Small intestine (tissue), 7 donors: ENCODE results near the gene KIFC1. TPM values are rescaled to one million over a fixed set of nuclear protein-coding genes. Genes with fewer than 3 reads are reported as not detected.

Experiments used
- DNase-seq, 2 donors: peaks; one replicate each; pipeline versions ENCODE4 v3.0.0 to v3.0.0-alpha.2; 2013
- FAIRE-seq: peaks from 2 replicates; lab custom pipeline; 2012; peaks lifted over from hg19 to GRCh38; lab: Jason Lieb, UNC
- H3K27ac ChIP-seq, 3 donors: one replicate each; pipeline ENCODE4 v1.5.1; 2013; ENCODE audit warnings: low read length in 2 of 3, mild to moderate bottlenecking in 2 of 3, control low read depth in 1 of 3, inconsistent platforms in 1 of 3, low read depth in 1 of 3, moderate library complexity in 1 of 3
- H3K27me3 ChIP-seq, 3 donors: one replicate each; pipeline ENCODE4 v1.6.1; 2013; ENCODE audit warnings: low read length in 3 of 3, inconsistent platforms in 1 of 3; ENCODE audit not compliant: control insufficient read depth in 3 of 3, insufficient read depth in 3 of 3
- H3K36me3 ChIP-seq, 3 donors: one replicate each; pipeline ENCODE4 v1.6.1; 2013; ENCODE audit warnings: low read length in 3 of 3, inconsistent platforms in 1 of 3, low read depth in 1 of 3, mild to moderate bottlenecking in 1 of 3, moderate library complexity in 1 of 3; ENCODE audit not compliant: control insufficient read depth in 3 of 3, insufficient read depth in 2 of 3
- H3K4me1 ChIP-seq, 3 donors: one replicate each; pipeline ENCODE4 v1.6.1; 2013; ENCODE audit warnings: low read length in 2 of 3, inconsistent platforms in 1 of 3, low read depth in 1 of 3, mild to moderate bottlenecking in 1 of 3, moderate library complexity in 1 of 3; ENCODE audit not compliant: control insufficient read depth in 3 of 3, insufficient read depth in 2 of 3
- H3K4me3 ChIP-seq, 3 donors: one replicate each; pipeline ENCODE4 v1.5.1; 2013; ENCODE audit warnings: low read length in 3 of 3, control low read depth in 1 of 3, inconsistent platforms in 1 of 3, low read depth in 1 of 3, mild to moderate bottlenecking in 1 of 3, moderate library complexity in 1 of 3
- H3K9me3 ChIP-seq, 2 donors: one replicate each; pipeline ENCODE4 v1.6.1; 2013; ENCODE audit warnings: low read depth in 1 of 2, low read length in 1 of 2; ENCODE audit not compliant: control insufficient read depth in 2 of 2, insufficient read depth in 1 of 2
- WGBS, 3 donors: extraction: QIAGEN DNeasy Blood & Tissue Kit; methylation state at CpG; one replicate each; pipeline ENCODE4 v1.1.7; 2013; 5-methylcytosine and 5-hydroxymethylcytosine counted together
- polyA plus RNA-seq, 4 donors: library from polyadenylated mRNA; stranded (reverse) in 3 of 4; unstranded in 1 of 4; fragments of 200-250 nt in 3 of 4; fragments of 120-200 nt in 1 of 4; gene quantifications; one replicate each; pipeline versions ENCODE4 v1.2.1 to v1.2.3, GENCODE V29; 2013
- donor health status: healthy with polysubstance abuse.
- donor health status: control.
- donor health status: control.
- donor health status: Bipolar disorder and iron deficiency.
- donor health status: healthy.

Gene KIFC1
- polyA plus RNA-seq, 4 donors = 3.1 to 23.2 (median 10.7) TPM

DNA sequence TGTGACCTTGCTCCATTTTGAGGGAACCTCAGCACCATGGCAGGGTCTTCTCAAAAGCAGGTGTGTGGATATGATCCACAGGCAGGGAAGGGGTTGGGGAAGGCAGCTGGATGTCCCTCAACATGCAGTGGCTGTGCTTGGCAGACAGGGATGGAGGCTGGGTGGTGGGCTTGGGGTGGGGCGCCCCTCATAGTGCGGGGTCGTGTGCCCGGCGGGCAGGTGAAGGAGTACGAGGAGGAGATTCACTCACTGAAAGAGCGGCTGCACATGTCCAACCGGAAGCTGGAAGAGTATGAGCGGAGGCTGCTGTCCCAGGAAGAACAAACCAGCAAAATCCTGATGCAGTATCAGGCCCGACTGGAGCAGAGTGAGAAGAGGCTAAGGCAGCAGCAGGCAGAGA is 54.7 kb downstream of the KIFC1 start:
- H3K27me3 ChIP-seq = no peaks in the 10 kb centered on the region
- DNase-seq (no peak), FAIRE-seq (no peak)
- H3K27ac ChIP-seq = no peak overlapping the region
- WGBS, 3 donors = 89 to 94% (median 91%) methylated on average over 10 of the region's 10 CpGs
- H3K4me3 ChIP-seq = no peak overlapping the region
- no peaks in the 10 kb centered on the region for H3K4me1 ChIP-seq
- H3K9me3 ChIP-seq = no peaks in the 10 kb centered on the region
- H3K36me3 ChIP-seq = peaks cover 0 to 66% (median 0%) of the 10 kb centered on the region in 3 donors

- no peak for DNase-seq
- H3K36me3 ChIP-seq = peaks cover 0 to 44% (median 0%) of the 10 kb centered on the region in 3 donors
- WGBS, 3 donors = 73 to 85% (median 83%) methylated on average over 3 of the region's 3 CpGs
- H3K27me3 ChIP-seq = no peaks in the 10 kb centered on the region
- no peak for FAIRE-seq
- H3K4me3 ChIP-seq = no peak overlapping the region
- no peak overlapping the region for H3K27ac ChIP-seq
- H3K4me1 ChIP-seq = peaks cover 0 to 10% (median 3%) of the 10 kb centered on the region in 3 donors
- no peaks in the 10 kb centered on the region for H3K9me3 ChIP-seq
These were observed 58.8 kb downstream of the KIFC1 start for GRCh38 chr6:33450434-33450833.

DNA sequence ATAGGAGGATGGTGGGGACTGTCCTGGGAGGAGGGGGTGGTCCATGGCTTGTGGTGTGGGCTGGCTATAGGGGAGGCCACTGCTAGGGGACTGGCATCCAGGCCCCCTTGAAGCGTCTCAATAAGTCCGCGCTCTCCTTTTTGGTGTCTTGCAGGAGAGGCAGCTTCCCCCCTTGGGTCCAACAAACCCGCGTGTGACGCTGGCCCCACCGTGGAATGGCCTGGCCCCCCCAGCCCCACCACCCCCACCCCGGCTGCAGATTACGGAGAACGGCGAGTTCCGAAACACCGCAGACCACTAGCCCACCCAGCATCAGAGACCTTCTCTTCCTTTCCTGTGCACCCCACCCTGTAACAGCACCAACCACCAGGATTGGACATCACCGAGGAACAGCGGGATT is 60.0 kb downstream of the KIFC1 start:
- 91 to 99% (median 96%) methylated on average over 6 to 15 of the region's 15 CpGs for WGBS, 3 donors
- H3K36me3 ChIP-seq = peaks cover 0 to 49% (median 0%) of the 10 kb centered on the region in 3 donors
- H3K4me1 ChIP-seq = peaks cover 0 to 10% (median 3%) of the 10 kb centered on the region in 3 donors
- no peak overlapping the region for H3K4me3 ChIP-seq
- no peaks in the 10 kb centered on the region for H3K9me3 ChIP-seq
- no peak for DNase-seq
- FAIRE-seq = no peak
- H3K27ac ChIP-seq = no peak overlapping the region
- H3K27me3 ChIP-seq = no peaks in the 10 kb centered on the region

- no peak overlapping the region for H3K27ac ChIP-seq
- H3K36me3 ChIP-seq = peaks cover 0 to 42% (median 0%) of the 10 kb centered on the region in 3 donors
- FAIRE-seq (no peak), DNase-seq (no peak)
- H3K27me3 ChIP-seq = no peaks in the 10 kb centered on the region
- peaks cover 0 to 10% (median 3%) of the 10 kb centered on the region in 3 donors for H3K4me1 ChIP-seq
- no peaks in the 10 kb centered on the region for H3K9me3 ChIP-seq
- no peak overlapping the region for H3K4me3 ChIP-seq
- 86 to 93% (median 86%) methylated on average over 4 of the region's 4 CpGs for WGBS, 3 donors
These were observed 60.9 kb downstream of the KIFC1 start for GRCh38 chr6:33452496-33452895.

- DNase-seq = no peak
- FAIRE-seq = no peak
- Histone ChIP-seq H3K4me3 (peak overlapping the region; percentile 55 to 89 (median 71)), H3K27ac (peak overlapping the region in 2 of 3 donors; percentile 41 to 57), H3K27me3 (no peaks in the 10 kb centered on the region), H3K9me3 (no peaks in the 10 kb centered on the region), H3K4me1 (peaks cover 0 to 10% (median 3%) of the 10 kb centered on the region in 3 donors), H3K36me3 (peaks cover 0 to 32% (median 0%) of the 10 kb centered on the region in 3 donors)
- WGBS, 3 donors = 0 to 2% (median 0%) methylated on average over 12 of the region's 12 CpGs
These were observed 61.9 kb downstream of the KIFC1 start for GRCh38 chr6:33453393-33454008.

DNA sequence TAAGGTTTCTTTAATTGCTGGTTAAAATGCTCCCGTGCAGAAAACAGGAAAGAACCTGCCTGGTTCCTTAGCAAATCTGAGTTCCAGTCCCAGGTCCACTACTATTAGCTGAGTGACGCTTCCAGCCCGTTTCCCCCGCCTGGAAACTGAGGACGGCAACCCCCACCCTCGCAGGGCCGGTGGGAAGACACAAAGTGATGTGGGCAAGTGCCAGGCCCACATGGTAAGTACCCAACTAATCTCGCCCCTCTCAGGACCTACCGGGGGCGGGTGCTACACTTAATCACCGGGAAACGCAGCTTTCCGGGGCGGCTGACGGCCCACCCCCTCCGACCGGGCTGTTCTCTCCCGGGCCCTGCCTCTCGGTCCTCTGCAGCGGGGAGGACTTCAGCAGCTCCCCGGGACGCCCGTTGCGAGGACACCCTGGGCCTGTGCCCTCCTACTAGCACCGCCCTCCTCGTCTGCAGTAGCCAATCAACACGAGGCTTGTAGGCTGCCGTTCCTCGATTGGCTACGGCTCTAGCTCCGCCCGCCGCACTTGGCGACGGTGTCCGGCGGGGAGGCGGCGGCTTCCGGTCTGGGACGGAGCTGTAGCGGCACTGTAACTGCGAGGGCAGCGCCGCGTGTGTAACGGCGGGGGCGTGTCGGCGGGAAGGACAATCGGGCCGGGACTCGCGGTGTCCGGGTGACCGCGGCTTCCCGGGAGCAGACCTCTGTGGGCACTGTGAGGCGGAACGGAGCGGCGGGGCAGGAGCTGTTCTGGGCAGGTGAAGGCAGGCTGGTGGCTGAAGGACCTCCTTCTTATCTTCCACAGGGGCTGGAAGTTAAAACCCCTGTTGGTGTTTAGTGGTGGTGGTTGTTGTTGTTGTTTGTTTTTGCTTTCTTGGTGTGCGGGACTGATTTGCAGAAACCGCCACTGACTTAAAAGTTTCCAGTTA is 62.7 kb downstream of the KIFC1 start, which contains the start of gene ZBTB9:
Gene ZBTB9 (plus strand): TSS at position 568 of the 938 bp plus-strand sequence. CDS start 525 bp downstream, outside the sequence.
- Histone ChIP-seq H3K9me3 (no peaks in the 10 kb centered on the region), H3K27me3 (no peaks in the 10 kb centered on the region), H3K4me1 (peaks cover 0 to 10% (median 3%) of the 10 kb centered on the region in 3 donors), H3K4me3 (peak within 1 kb of the TSS; percentile 60 to 89 (median 71)), H3K27ac (peak within 1 kb of the TSS; percentile 41 to 57 (median 55)), H3K36me3 (peaks cover 0 to 26% (median 0%) of the 10 kb centered on the region in 3 donors)
- 0% methylated on average over 60 to 65 of the region's 65 CpGs for WGBS, 3 donors
- FAIRE-seq (no peak), DNase-seq (peak; percentile 98)

GRCh38 chr6:33455051-33455450 is 63.4 kb downstream of the KIFC1 start:
- Histone ChIP-seq H3K4me1 (peaks cover 0 to 10% (median 3%) of the 10 kb centered on the region in 3 donors), H3K27me3 (no peaks in the 10 kb centered on the region), H3K27ac (no peak overlapping the region), H3K36me3 (peaks cover 0 to 24% (median 0%) of the 10 kb centered on the region in 3 donors), H3K4me3 (peak overlapping the region; percentile 50 to 89 (median 60)), H3K9me3 (no peaks in the 10 kb centered on the region)
- no peak for FAIRE-seq
- 36 to 47% (median 41%) methylated on average over 16 of the region's 16 CpGs for WGBS, 3 donors
- no peak for DNase-seq

- H3K9me3 ChIP-seq = no peaks in the 10 kb centered on the region
- H3K4me3 ChIP-seq = no peak overlapping the region
- peaks cover 0 to 24% (median 0%) of the 10 kb centered on the region in 3 donors for H3K36me3 ChIP-seq
- H3K4me1 ChIP-seq = peaks cover 0 to 10% (median 3%) of the 10 kb centered on the region in 3 donors
- DNase-seq = no peak
- no peak for FAIRE-seq
- WGBS, 3 donors = 96 to 97% (median 97%) methylated on average over 12 of the region's 12 CpGs
- no peak overlapping the region for H3K27ac ChIP-seq
- no peaks in the 10 kb centered on the region for H3K27me3 ChIP-seq
These were observed 64.5 kb downstream of the KIFC1 start for GRCh38 chr6:33456156-33456555.
